Ishikawa (cell line): Measurements from ENCODE around the gene SMCHD1.

Experiments
- TAF1 ChIP-seq: IDR thresholded peaks from 2 replicates; pipeline ENCODE4 v1.6.1; 2012; ENCODE audit warnings: low read depth, mild to moderate bottlenecking
- TEAD4 ChIP-seq: IDR thresholded peaks from 2 replicates; pipeline ENCODE4 v1.6.1; 2012
- TF ChIP-seq, protein P1 (sequence below): IDR thresholded peaks from 2 replicates; pipeline ENCODE4 v1.6.1; 2012
- TF ChIP-seq, protein P2 (sequence below): IDR thresholded peaks from 2 replicates; pipeline ENCODE4 v1.6.1; 2012; ENCODE audit warnings: low read depth, mild to moderate bottlenecking

DNA sequence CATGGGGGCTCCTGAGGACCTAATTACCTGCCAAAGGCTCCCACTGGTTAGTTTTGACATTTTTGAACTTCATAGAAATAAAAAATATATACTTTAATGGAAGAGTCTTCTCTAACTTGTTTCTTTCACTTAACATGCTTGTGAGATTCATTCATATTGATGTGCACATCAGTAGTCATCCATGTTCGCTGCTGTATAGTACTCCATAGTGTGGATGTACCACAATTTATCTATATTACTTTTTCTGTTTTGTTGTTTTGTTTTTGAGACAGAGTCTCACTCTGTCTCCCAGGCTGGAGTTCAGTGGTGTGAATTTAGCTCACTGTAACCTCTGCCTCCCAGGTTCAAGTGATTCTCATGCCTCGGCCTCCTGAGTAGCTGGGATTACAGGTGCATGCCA lies 168.4 kb downstream of the SMCHD1 start:
- TF ChIP-seq, protein P1, sequence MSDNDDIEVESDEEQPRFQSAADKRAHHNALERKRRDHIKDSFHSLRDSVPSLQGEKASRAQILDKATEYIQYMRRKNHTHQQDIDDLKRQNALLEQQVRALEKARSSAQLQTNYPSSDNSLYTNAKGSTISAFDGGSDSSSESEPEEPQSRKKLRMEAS = no peak
- no peak for TF ChIP-seq TEAD4
- TF ChIP-seq TAF1 = no peak
- TF ChIP-seq, protein P2, sequence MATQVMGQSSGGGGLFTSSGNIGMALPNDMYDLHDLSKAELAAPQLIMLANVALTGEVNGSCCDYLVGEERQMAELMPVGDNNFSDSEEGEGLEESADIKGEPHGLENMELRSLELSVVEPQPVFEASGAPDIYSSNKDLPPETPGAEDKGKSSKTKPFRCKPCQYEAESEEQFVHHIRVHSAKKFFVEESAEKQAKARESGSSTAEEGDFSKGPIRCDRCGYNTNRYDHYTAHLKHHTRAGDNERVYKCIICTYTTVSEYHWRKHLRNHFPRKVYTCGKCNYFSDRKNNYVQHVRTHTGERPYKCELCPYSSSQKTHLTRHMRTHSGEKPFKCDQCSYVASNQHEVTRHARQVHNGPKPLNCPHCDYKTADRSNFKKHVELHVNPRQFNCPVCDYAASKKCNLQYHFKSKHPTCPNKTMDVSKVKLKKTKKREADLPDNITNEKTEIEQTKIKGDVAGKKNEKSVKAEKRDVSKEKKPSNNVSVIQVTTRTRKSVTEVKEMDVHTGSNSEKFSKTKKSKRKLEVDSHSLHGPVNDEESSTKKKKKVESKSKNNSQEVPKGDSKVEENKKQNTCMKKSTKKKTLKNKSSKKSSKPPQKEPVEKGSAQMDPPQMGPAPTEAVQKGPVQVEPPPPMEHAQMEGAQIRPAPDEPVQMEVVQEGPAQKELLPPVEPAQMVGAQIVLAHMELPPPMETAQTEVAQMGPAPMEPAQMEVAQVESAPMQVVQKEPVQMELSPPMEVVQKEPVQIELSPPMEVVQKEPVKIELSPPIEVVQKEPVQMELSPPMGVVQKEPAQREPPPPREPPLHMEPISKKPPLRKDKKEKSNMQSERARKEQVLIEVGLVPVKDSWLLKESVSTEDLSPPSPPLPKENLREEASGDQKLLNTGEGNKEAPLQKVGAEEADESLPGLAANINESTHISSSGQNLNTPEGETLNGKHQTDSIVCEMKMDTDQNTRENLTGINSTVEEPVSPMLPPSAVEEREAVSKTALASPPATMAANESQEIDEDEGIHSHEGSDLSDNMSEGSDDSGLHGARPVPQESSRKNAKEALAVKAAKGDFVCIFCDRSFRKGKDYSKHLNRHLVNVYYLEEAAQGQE = no peak
